Small intestine (tissue), 7 donors: ENCODE results near the gene COL16A1. TPM values are rescaled to one million over a fixed set of nuclear protein-coding genes. Genes with fewer than 3 reads are reported as not detected.

Source experiments
- DNase-seq, 2 donors: peaks; one replicate each; pipeline versions ENCODE4 v3.0.0 to v3.0.0-alpha.2; 2013
- FAIRE-seq: peaks from 2 replicates; lab custom pipeline; 2012; peaks lifted over from hg19 to GRCh38; lab: Jason Lieb, UNC
- H3K27ac ChIP-seq, 3 donors: one replicate each; pipeline ENCODE4 v1.5.1; 2013; ENCODE audit warnings: low read length in 2 of 3, mild to moderate bottlenecking in 2 of 3, control low read depth in 1 of 3, inconsistent platforms in 1 of 3, low read depth in 1 of 3, moderate library complexity in 1 of 3
- H3K27me3 ChIP-seq, 3 donors: one replicate each; pipeline ENCODE4 v1.6.1; 2013; ENCODE audit warnings: low read length in 3 of 3, inconsistent platforms in 1 of 3; ENCODE audit not compliant: control insufficient read depth in 3 of 3, insufficient read depth in 3 of 3
- H3K36me3 ChIP-seq, 3 donors: one replicate each; pipeline ENCODE4 v1.6.1; 2013; ENCODE audit warnings: low read length in 3 of 3, inconsistent platforms in 1 of 3, low read depth in 1 of 3, mild to moderate bottlenecking in 1 of 3, moderate library complexity in 1 of 3; ENCODE audit not compliant: control insufficient read depth in 3 of 3, insufficient read depth in 2 of 3
- H3K4me1 ChIP-seq, 3 donors: one replicate each; pipeline ENCODE4 v1.6.1; 2013; ENCODE audit warnings: low read length in 2 of 3, inconsistent platforms in 1 of 3, low read depth in 1 of 3, mild to moderate bottlenecking in 1 of 3, moderate library complexity in 1 of 3; ENCODE audit not compliant: control insufficient read depth in 3 of 3, insufficient read depth in 2 of 3
- H3K4me3 ChIP-seq, 3 donors: one replicate each; pipeline ENCODE4 v1.5.1; 2013; ENCODE audit warnings: low read length in 3 of 3, control low read depth in 1 of 3, inconsistent platforms in 1 of 3, low read depth in 1 of 3, mild to moderate bottlenecking in 1 of 3, moderate library complexity in 1 of 3
- H3K9me3 ChIP-seq, 2 donors: one replicate each; pipeline ENCODE4 v1.6.1; 2013; ENCODE audit warnings: low read depth in 1 of 2, low read length in 1 of 2; ENCODE audit not compliant: control insufficient read depth in 2 of 2, insufficient read depth in 1 of 2
- WGBS, 3 donors: extraction: QIAGEN DNeasy Blood & Tissue Kit; methylation state at CpG; one replicate each; pipeline ENCODE4 v1.1.7; 2013; 5-methylcytosine and 5-hydroxymethylcytosine counted together
- polyA plus RNA-seq, 4 donors: library from polyadenylated mRNA; stranded (reverse) in 3 of 4; unstranded in 1 of 4; fragments of 200-250 nt in 3 of 4; fragments of 120-200 nt in 1 of 4; gene quantifications; one replicate each; pipeline versions ENCODE4 v1.2.1 to v1.2.3, GENCODE V29; 2013
- donor health status: healthy with polysubstance abuse.
- donor health status: control.
- donor health status: control.
- donor health status: Bipolar disorder and iron deficiency.
- donor health status: healthy.

The COL16A1 gene
- polyA plus RNA-seq, 4 donors = 12.3 to 124 (median 16.7) TPM

DNA sequence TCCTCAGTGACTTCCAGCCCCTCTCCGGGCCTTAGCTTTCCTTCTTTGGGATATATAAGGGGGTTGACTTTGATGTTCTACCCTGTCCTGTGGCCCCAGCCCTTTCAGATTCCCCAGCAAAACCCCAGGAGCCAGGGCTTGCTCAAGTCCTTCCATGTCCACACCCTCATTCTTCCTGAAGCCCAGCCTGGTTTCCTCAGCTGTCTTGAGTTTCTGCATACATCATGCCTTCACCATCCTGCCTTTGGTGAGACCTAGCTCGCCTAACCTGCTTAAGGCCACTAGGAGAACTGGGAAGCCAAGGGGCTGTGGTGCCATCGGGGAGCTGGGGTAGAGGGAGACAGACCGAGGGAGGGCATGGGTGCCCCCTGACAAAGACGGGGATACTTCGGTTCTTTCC is 42.0 kb downstream of the COL16A1 start:
- H3K27ac ChIP-seq = no peak overlapping the region
- peaks cover 0 to 17% (median 2%) of the 10 kb centered on the region in 3 donors for H3K4me1 ChIP-seq
- H3K4me3 ChIP-seq = no peak overlapping the region
- no peaks in the 10 kb centered on the region for H3K9me3 ChIP-seq
- FAIRE-seq = no peak
- no peaks in the 10 kb centered on the region for H3K27me3 ChIP-seq
- H3K36me3 ChIP-seq = peaks cover 0 to 80% (median 0%) of the 10 kb centered on the region in 3 donors
- 86 to 96% (median 93%) methylated on average over 6 of the region's 6 CpGs for WGBS, 3 donors
- no peak for DNase-seq

DNA sequence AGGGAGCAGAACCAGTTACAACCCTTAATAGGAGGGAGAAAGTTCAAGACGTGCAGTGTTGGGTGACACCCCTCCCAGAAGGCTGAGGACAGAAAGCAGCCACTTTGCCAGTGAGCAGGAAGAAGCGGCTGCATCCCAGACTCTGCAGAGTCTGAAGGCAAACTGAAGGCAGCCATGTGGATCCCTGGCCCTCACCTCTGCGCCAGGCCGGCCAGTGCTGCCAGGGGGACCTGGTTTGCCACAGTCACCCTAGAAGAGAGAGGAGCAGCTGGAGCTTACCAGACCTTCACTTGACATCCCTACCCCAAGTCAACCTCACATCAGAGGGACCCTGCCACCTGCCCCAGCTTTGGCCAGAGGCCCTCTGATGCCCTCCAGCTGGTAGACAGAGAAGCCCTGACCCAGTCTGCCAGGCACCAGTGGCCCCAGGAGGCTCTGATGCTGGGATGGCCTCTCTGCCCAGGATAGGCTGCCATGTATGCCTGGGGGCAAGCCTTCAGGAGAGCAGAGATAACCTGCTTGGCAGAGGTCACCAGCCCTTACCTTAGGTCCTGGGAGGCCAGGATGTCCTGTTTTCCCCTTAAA is 42.9 kb downstream of the COL16A1 start:
- Histone ChIP-seq H3K27me3 (no peaks in the 10 kb centered on the region), H3K4me1 (peaks cover 0 to 8% (median 1%) of the 10 kb centered on the region in 3 donors), H3K27ac (no peak overlapping the region), H3K9me3 (no peaks in the 10 kb centered on the region), H3K4me3 (no peak overlapping the region), H3K36me3 (peaks cover 0 to 81% (median 0%) of the 10 kb centered on the region in 3 donors)
- DNase-seq = no peak
- FAIRE-seq = no peak
- 78 to 86% (median 79%) methylated on average over 4 of the region's 4 CpGs for WGBS, 3 donors

DNA sequence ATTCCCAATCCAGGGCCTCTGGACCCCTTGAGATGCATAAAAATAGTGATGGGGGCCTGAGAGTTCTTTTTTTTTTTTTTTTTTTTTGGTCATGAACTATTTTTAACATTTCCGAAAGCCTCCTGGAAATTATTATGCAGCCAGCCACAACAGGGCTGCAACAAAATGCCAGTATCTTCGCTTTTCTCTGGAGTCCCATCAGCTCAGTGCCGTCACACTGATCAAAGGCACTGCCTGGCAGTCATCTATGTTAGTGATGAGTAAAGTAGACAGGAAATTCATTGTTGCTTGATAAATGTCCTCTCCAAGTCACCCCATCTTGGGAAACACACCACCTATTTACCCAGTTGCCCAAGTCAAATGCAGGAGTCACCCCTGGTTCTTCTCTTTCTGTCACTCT is 43.9 kb downstream of the COL16A1 start:
- FAIRE-seq = no peak
- Histone ChIP-seq H3K27ac (no peak overlapping the region), H3K4me3 (no peak overlapping the region), H3K27me3 (no peaks in the 10 kb centered on the region), H3K9me3 (no peaks in the 10 kb centered on the region), H3K4me1 (no peaks in the 10 kb centered on the region), H3K36me3 (peaks cover 0 to 80% (median 0%) of the 10 kb centered on the region in 3 donors)
- WGBS, 3 donors = 90 to 98% (median 98%) methylated on average over 3 of the region's 3 CpGs
- no peak for DNase-seq

DNA sequence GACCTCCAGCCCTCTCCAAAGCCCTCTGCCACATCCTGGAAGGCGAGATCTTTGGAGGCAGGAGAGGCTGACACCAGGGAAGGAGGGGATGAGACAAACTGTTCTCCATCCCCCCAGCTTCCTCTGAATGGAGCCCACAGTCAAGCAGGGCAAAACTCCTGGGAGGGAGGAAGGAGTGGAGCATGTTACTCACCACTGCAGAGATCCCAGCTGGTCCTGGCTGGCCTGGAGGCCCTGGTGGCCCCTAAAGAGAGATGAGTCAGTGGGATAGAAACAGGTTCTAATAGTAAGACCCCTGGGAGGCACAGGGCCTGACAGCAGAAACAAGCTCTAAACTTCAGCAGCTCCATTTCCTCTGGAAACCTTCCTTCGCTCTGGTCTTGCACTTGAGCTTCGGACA is 45.1 kb downstream of the COL16A1 start:
- Histone ChIP-seq H3K4me1 (no peaks in the 10 kb centered on the region), H3K36me3 (peaks cover 0 to 86% (median 0%) of the 10 kb centered on the region in 3 donors), H3K27ac (no peak overlapping the region), H3K4me3 (no peak overlapping the region), H3K9me3 (no peaks in the 10 kb centered on the region), H3K27me3 (no peaks in the 10 kb centered on the region)
- DNase-seq = no peak
- no peak for FAIRE-seq
- 86 to 91% (median 88%) methylated on average over 3 of the region's 3 CpGs for WGBS, 3 donors

DNA sequence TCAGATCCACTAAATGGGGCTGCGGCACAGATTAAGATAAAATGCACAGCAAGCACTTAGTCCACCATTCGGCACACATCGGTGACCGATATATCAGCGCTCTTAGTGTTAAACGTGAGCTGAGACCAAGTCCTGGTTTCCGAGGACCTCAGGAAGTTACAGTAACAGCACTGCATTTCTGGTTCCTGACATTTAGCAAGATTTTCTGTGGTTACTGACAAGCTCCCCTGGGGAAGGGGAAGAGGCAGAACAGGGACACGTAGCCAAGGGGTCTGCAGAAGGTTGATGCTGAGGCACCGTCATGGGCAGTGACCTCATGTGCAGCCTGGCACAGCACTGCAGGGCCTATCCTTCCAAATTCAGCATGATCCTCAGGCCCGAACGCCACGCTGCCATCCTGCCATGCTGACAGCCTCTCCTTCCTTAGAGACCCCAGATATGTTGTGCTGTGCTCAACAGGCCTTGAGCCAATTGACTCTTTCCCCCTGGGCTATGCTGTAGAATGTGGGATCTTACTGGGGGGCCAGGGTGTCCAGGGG is 45.8 kb downstream of the COL16A1 start:
- FAIRE-seq = no peak

DNA sequence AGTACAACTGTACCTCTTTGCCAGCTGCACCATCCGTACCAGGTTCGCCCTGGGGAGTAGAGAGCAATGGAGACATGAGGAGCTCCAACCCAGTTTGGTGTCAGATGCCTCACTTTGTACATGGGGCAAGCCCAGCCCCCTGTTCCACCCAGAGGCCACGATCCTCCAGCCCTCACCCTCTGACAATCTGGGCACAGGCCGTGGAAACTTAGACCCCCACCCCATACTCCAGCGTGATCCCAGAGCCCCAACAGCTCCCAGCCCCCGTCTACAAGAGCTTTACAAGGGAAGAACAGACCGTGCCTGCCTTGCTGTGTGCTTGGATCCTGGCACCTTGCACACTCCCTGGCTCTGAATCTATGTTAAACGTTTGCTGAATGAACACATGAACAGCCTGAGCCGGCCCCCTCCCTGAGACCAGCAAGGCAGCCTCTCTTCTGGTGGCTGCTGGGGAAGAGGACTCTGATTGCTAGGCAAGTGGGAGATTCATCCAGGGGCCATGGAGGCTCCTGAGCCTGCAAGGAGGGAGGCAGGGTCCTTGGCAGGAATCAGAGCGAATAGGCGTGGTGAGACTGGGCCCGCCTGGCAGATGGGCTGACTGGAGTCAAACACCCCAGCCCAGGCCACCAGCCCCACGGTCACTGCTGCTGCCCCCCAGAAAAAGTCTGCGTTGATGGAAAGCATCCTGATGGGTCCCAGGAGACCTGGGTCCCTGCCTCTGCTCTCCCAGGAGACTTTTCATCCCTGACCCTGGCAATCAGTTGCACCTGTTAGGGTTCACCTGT is 46.6 kb downstream of the COL16A1 start:
- Histone ChIP-seq H3K27me3 (no peaks in the 10 kb centered on the region), H3K36me3 (peaks cover 0 to 89% (median 0%) of the 10 kb centered on the region in 3 donors), H3K27ac (no peak overlapping the region), H3K9me3 (no peaks in the 10 kb centered on the region), H3K4me1 (peaks cover 0 to under 1% (median 0%) of the 10 kb centered on the region in 3 donors), H3K4me3 (no peak overlapping the region)
- WGBS, 3 donors = 82 to 88% (median 85%) methylated on average over 14 of the region's 14 CpGs
- no peak for DNase-seq
- FAIRE-seq = no peak

More for the DNA sequence above, 45.8 kb downstream of the COL16A1 start:
- peaks cover 0 to 88% (median 0%) of the 10 kb centered on the region in 3 donors for H3K36me3 ChIP-seq
- no peaks in the 10 kb centered on the region for H3K27me3 ChIP-seq
- DNase-seq = no peak
- WGBS, 3 donors = 87 to 97% (median 89%) methylated on average over 12 of the region's 12 CpGs
- H3K9me3 ChIP-seq = no peaks in the 10 kb centered on the region
- H3K27ac ChIP-seq = no peak overlapping the region
- H3K4me3 ChIP-seq = no peak overlapping the region
- no peaks in the 10 kb centered on the region for H3K4me1 ChIP-seq

DNA sequence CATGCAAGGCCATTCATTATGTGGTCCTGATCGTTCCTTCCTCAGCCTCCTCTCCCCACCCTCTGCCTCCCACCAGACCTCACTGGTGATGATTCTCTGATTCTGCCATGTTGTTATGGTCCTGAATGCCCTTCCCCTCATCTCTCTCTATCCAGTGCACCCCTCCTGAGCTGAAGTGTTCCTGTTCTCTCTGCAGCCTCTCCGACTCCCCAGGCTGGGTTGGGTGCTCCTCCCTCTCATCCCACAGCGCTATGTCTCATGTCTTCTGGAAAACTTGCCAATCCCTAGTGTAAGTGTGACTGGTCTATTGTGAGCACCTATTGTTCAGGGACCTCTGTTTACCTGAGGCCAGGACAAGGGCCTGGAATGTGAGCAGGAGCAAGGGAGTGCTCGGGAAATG is 48.1 kb downstream of the COL16A1 start:
- Histone ChIP-seq H3K27ac (no peak overlapping the region), H3K36me3 (peaks cover 0 to 83% (median 0%) of the 10 kb centered on the region in 3 donors), H3K9me3 (no peaks in the 10 kb centered on the region), H3K4me1 (peaks cover 0 to 15% (median 0%) of the 10 kb centered on the region in 3 donors), H3K4me3 (no peak overlapping the region), H3K27me3 (no peaks in the 10 kb centered on the region)
- no peak for FAIRE-seq
- WGBS, 3 donors = 83 to 90% (median 85%) methylated on average over 4 of the region's 4 CpGs
- DNase-seq = no peak

DNA sequence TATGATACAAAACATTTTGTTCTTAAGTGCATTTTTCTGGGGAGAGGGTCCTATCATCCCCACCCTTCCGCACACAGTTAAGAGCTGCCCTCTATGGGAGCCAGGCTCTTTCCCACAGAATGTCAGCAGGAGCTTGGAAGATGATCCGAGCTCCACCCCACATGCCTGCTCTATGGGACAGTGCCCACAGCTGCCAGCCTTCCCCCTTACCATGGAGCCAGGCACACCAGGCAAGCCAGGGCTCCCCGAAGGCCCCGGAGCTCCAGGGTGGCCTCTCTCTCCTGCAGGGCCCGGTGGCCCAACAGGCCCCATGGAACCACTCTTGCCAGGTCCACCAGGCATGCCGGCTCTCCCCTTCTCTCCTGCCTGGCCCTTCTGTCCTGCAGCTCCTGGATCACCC is 48.7 kb downstream of the COL16A1 start:
- H3K27me3 ChIP-seq = no peaks in the 10 kb centered on the region
- H3K27ac ChIP-seq = no peak overlapping the region
- no peaks in the 10 kb centered on the region for H3K9me3 ChIP-seq
- H3K4me3 ChIP-seq = no peak overlapping the region
- peaks cover 0 to 76% (median 0%) of the 10 kb centered on the region in 3 donors for H3K36me3 ChIP-seq
- FAIRE-seq (no peak), DNase-seq (no peak)
- WGBS, 3 donors = 85 to 92% (median 86%) methylated on average over 6 of the region's 6 CpGs
- H3K4me1 ChIP-seq = peaks cover 0 to 21% (median 0%) of the 10 kb centered on the region in 3 donors
